NCI-H1105 (cell line): ENCODE results near the gene SUDS3.

Source experiments
- DNase-seq: peaks from one replicate; lab custom pipeline; 2025; lab: John Stamatoyannopoulos, UW

The SUDS3 gene

DNA sequence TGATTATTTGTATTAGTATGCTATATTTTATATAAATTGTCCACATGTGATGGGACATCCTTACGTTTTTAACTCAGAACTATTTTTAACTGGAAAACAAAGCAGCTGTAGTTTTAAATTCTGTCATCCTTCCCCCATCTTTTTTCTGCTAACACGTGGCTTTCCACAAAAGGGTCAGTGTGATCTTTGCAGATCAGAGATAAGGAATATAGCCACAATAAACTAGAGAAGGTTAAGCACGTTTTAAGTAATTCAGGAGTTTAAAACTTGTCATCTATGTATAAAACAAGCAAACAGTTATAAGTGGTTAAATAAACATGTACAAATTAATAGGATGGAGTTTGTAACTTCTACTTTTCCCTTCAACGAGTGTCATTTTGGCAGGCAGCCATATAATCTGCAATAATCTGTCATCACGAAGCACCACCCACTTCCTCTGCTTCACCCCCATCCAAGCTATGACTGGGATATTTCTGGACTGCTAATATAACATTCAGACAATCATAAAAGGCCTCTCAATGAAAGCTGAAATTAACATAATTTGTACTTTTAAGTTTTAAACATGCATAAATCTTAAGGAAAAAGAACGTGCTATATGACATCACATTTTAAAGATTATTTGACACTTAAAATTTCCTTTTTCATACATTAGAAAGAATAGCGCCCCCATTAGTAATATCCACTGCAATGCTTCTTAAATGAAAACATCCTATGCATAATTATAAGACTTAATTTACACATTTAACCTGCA is 18.9 kb upstream of the SUDS3 start:
- DNase-seq: no peak

GRCh38 chr12:118358008-118358359 is 18.4 kb upstream of the SUDS3 start:
- no peak for DNase-seq

GRCh38 chr12:118358612-118359540 is 17.5 kb upstream of the SUDS3 start:
- DNase-seq: no peak

- no peak for DNase-seq
Observed at GRCh38 chr12:118359541-118359915, 16.8 kb upstream of the SUDS3 start.

GRCh38 chr12:118361092-118361404 is 15.3 kb upstream of the SUDS3 start:
- no peak for DNase-seq

- no peak for DNase-seq
Observed at GRCh38 chr12:118361889-118362288, 14.5 kb upstream of the SUDS3 start.

DNA sequence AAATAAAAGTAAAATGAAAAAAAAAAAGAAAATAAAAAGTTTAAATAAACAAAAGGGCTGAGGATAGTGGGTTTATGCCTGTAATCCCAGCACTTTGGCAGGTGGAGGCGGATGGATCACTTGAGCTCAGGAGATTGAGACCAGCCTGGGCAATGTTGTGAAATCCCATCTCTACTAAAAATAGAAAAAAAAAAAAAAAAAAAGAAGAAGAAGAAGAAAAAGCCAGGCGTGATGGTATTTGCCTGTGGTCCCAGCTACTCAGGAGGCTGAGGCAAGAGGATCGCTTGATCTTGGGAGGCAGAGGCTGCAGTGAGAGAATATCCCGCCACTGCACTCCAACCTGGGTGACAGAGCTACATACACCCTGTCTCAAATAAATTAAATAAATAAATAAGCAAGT is 7.5 kb upstream of the SUDS3 start:
- no peak for DNase-seq

DNA sequence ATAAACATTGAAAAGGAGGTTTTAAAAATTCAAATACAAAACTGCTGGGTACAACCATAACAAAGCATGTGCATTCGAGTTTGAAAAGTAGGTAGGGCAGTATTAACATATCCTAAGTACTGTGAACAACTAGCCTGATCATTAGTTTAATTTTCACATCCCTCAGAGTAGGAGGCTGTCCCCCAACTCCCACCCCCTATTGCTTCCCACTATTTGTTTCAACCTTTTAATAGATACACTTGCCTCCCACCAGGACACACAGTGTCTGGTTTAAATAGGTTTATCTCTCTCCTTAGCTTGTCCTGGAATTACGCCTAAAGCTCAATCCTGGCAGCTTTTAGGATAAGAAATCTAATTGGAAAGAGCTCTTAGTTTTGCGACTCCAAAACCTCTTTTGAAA is 5.8 kb upstream of the SUDS3 start:
- no peak for DNase-seq

GRCh38 chr12:118371321-118372282 is 4.8 kb upstream of the SUDS3 start:
- DNase-seq: no peak

GRCh38 chr12:118372541-118373495 is 3.5 kb upstream of the SUDS3 start, which contains the start of gene TAOK3:
TAOK3 (minus strand) TSS chr12:118372907; CDS start chr12:118255567, 117,340 bp downstream.
- DNase-seq: peak; percentile 98

GRCh38 chr12:118373616-118374015 is 2.7 kb upstream of the SUDS3 start:
- DNase-seq: no peak

GRCh38 chr12:118374126-118374725 is 2.1 kb upstream of the SUDS3 start:
- DNase-seq: no peak

GRCh38 chr12:118374909-118375308 is 1.4 kb upstream of the SUDS3 start:
- DNase-seq: no peak

GRCh38 chr12:118375348-118375747 is 1.0 kb upstream of the SUDS3 start:
- no peak for DNase-seq

- DNase-seq: no peak
Observed at GRCh38 chr12:118377021-118377883, 897 bp downstream of the SUDS3 start.

DNA sequence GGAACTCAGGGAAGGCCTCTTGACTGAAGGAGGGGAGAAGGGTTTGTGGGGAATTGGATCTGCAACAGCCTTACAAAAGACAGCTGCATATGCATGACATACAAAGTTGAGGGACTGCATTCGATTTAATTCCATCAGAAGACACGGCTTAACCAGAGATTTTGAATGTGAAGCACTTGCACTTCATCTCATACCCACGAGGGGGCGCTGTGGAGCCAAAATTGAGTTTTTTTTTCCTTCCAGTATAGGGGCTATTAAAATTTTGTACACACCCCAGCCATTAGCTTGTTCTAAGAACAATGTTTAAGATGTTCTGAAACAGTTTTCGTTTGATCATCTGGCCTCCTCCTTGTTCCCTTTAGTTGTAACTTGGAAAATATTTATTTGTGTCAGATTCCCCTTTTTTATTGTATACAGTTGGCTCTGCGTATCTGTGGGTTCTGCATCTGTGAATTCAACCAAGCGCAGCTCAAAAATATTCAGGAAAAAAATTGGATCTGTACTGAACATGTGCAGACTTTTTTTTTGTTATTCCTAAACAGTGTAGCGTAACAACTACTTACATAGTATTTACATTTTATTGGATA is 1.6 kb downstream of the SUDS3 start:
- DNase-seq: peak; percentile 31

- no peak for DNase-seq
Observed at GRCh38 chr12:118391424-118391823, 15.1 kb downstream of the SUDS3 start.

DNA sequence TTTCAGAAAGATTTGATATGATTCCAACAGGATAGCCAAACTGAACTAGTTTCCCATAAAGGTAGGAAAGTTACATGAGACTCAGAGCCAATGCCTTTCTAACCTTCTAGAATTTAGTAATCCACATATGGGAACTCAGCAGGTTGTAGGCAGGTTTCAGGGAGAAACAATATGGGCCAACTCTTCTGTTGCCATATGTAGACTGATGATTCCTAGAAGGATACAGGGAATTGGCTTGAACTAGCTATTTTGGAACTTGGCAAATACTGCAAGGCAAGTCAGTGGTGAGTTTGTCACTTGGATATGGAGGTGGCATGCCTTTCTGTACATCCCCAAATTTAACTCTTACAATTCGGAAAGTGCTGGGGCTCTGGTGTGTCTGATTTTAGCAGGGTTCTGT is 15.5 kb downstream of the SUDS3 start:
- no peak for DNase-seq

- no peak for DNase-seq
Observed at GRCh38 chr12:118397708-118398440, 21.5 kb downstream of the SUDS3 start.
